Adrenal gland (tissue), 12 donors: ENCODE data around the gene IL9. TPM values are rescaled to one million over a fixed set of nuclear protein-coding genes. Genes with fewer than 3 reads are reported as not detected.

ENCODE experiments used
- DNase-seq, 7 donors: peaks; one replicate each; pipeline ENCODE4 v3.0.0-alpha.2; 2019 to 2020
- H3K27ac ChIP-seq, 5 donors: fragments of 200-600 bp; sonication (generic) in 4 of 5; 1 replicate in 3 of 5; 2 replicates in 2 of 5; pipeline versions ENCODE4 v1.5.1 to v1.8.0; 2016 to 2020; ENCODE audit warnings: mild to moderate bottlenecking in 1 of 5
- H3K27me3 ChIP-seq: fragments of 200-600 bp; 2 replicates; pipeline ENCODE4 v1.8.0; 2021
- H3K36me3 ChIP-seq, 2 donors: fragments of 200-600 bp; replicated peaks in 1 of 2; 1 replicate in 1 of 2; 2 replicates in 1 of 2; pipeline versions ENCODE4 v1.5.1 to v1.8.0; 2018 to 2022
- H3K4me1 ChIP-seq, 2 donors: fragments of 200-600 bp; replicated peaks in 1 of 2; 1 replicate in 1 of 2; 2 replicates in 1 of 2; pipeline versions ENCODE4 v1.5.1 to v1.8.0; 2018 to 2021
- H3K4me3 ChIP-seq, 4 donors: fragments of 200-600 bp; sonication (generic) in 3 of 4; one replicate each; pipeline ENCODE4 v1.5.1; 2016 to 2018
- H3K9me3 ChIP-seq, 3 donors: fragments of 200-600 bp; sonication (generic) in 1 of 3; replicated peaks in 1 of 3; 1 replicate in 2 of 3; 2 replicates in 1 of 3; pipeline versions ENCODE4 v1.5.1 to v1.8.0; 2016 to 2021
- CTCF ChIP-seq, 6 experiments: fragments of 450-650 bp in 4 of 6; fragments of 200-600 bp in 2 of 6; sonication (generic) in 1 of 6; IDR thresholded peaks; 1 replicate in 5 of 6; 2 replicates in 1 of 6; pipeline versions ENCODE4 v1.5.1 to v1.8.0; 2016 to 2021; ENCODE audit warnings: antibody characterized with exemption in 6 of 6, mild to moderate bottlenecking in 2 of 6, moderate library complexity in 1 of 6
- POLR2A ChIP-seq, 2 donors: fragments of 450-650 bp; IDR thresholded peaks; one replicate each; pipeline ENCODE4 v1.6.1; 2017; ENCODE audit warnings: antibody characterized with exemption in 2 of 2, mild to moderate bottlenecking in 2 of 2, moderate library complexity in 1 of 2
- WGBS, 4 donors: extraction: QIAGEN DNeasy Blood & Tissue Kit in 2 of 4; methylation state at CpG; one replicate each; pipeline versions ENCODE4 v1.1.5 to v1.1.7; 2013 to 2017; 5-methylcytosine and 5-hydroxymethylcytosine counted together
- intact Hi-C, 2 donors: fragments of 100-400 bp; cut with DNase I; formaldehyde crosslinking; loops; one replicate each; pipeline versions ENCODE4 v1.14.1 to v1.15.0; 2022 to 2023
- polyA plus RNA-seq, 3 donors: library from polyadenylated mRNA; stranded (reverse); fragments of 200-250 nt in 2 of 3; fragments of 350-450 nt in 1 of 3; fragmentation: Illumina TruSeq in 1 of 3; extraction: RNeasy Lipid Tissue Mini Kit (QIAGEN cat#74804) in 1 of 3; gene quantifications; one replicate each; pipeline ENCODE4 v1.2.3, GENCODE V29; 2013 to 2014
- total RNA-seq, 9 donors: library from RNA; depleted of rRNA in 4 of 9; stranded (reverse); fragments of >200 nt in 4 of 9; fragments of 120-200 nt in 1 of 9; fragmentation: NEBNext Ultra II Directional in 1 of 9; extraction: Animal tissue kit (Norgen Biotek cat#: 25700) in 1 of 9; gene quantifications; one replicate each; pipeline versions ENCODE4 v1.1.0 to v1.2.4, GENCODE V29; 2013 to 2023
- donor health status: healthy with polysubstance abuse.
- donor health status: Bipolar disorder and iron deficiency.
- donor health status: DM: yes; HTN: yes; CAD: no.
- donor health status: DM: no; HTN: no; CAD: no.
- donor health status: DM: no; HTN: no; CAD: no.
- donor health status: DM: yes; HTN: yes; CAD: no.

Gene IL9
- total and polyA plus RNA-seq, 12 donors, result not detected

DNA sequence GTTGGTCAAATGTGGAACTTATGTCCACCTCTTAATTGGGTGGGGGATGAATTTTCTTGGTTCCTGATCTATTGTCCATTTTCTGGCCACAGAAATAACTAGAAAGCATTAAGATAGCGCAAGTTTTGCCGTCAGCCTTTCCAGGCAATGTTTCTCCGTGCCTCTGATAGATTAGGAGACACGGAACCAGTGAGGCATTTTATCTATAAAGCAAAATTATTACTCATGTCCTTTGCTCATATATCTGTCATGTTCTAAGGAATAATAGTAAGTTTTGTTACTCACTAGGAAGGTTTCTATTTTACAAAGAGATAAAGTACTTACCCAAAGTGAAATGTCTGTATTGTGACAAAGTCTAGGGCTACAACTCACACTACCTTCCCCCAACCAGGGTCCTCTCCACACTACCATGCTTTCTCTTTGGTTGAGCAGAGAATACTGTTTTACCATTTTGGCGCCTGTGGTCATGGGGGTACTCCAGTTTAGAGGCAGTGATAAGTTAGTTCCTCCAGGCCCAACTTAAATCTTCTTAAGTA lies 19.9 kb upstream of the IL9 start:
- WGBS, 4 donors, result 76 to 78% (median 77%) methylated on average over 5 of the region's 5 CpGs
- peaks cover 9% of the 10 kb centered on the region for H3K27me3 ChIP-seq
- TF ChIP-seq POLR2A (IDR thresholded peaks at IDR 0.05) (no peak), CTCF (IDR thresholded peaks at IDR 0.05) (no peak)

DNA sequence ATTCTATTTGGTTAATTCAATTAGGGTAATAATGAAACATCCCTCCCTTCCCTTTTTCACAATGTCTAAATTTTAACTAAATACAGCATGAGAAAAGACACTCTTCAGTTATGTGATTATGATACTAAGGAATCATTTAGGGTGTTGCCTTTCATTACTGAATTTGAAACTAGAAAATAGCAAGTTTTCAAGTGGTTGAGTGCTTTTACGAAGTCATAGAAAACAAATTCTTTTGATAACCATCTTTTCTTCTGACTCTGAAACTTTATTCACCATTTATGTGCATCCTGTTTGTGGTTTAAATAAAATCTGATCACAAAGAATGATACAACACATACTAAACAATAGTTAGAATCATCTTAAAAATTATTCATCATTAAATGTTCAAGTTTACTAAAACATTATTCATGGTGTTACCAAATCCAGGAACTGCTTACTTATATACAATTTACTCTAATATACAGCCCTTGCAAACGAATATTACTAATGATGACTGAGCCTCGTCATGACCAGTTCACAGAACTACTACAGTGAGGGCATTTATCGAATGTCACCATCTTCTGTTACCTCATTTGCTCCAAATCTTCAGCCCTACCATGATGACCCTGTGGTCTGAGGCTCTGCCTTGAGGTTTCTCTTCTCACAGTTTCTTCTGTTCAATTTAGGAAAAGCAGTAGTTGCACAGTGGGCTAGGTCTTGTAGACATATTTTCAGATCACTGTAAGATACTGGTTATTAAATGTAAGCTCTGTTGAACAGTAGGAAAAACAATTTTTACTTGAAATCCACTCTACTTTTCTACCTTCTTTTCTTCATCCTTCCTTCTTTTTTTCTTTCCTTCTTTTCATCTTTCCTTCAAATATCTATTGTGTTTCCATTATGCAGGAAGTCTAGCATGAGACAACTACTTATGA lies 18.3 kb upstream of the IL9 start:
- no peaks in the 10 kb centered on the region for H3K9me3 ChIP-seq
- peaks cover 9% of the 10 kb centered on the region for H3K27me3 ChIP-seq
- H3K4me1 ChIP-seq, result no peaks in the 10 kb centered on the region
- DNase-seq, result no peak
- 67 to 79% (median 74%) methylated on average over 4 of the region's 4 CpGs for WGBS, 4 donors
- no peak overlapping the region for H3K27ac ChIP-seq
- intact Hi-C loops, result no loop called here
- H3K36me3 ChIP-seq, result no peaks in the 10 kb centered on the region
- no peak overlapping the region for H3K4me3 ChIP-seq
- TF ChIP-seq CTCF (IDR thresholded peaks at IDR 0.05) (no peak), POLR2A (IDR thresholded peaks at IDR 0.05) (no peak)

More for the DNA sequence above, 19.9 kb upstream of the IL9 start:
- DNase-seq, result no peak
- H3K4me3 ChIP-seq, result no peak overlapping the region
- no peaks in the 10 kb centered on the region for H3K36me3 ChIP-seq
- intact Hi-C loops, result no loop called here
- H3K27ac ChIP-seq, result no peak overlapping the region
- H3K4me1 ChIP-seq, result no peaks in the 10 kb centered on the region
- H3K9me3 ChIP-seq, result no peaks in the 10 kb centered on the region

- no peak overlapping the region for H3K27ac ChIP-seq
- no peaks in the 10 kb centered on the region for H3K9me3 ChIP-seq
- WGBS, 4 donors, result 33 to 70% (median 60%) methylated on average over 1 of the region's 1 CpG
- H3K4me3 ChIP-seq, result no peak overlapping the region
- H3K27me3 ChIP-seq, result peaks cover 5% of the 10 kb centered on the region
- DNase-seq, result no peak
- H3K4me1 ChIP-seq, result no peaks in the 10 kb centered on the region
- TF ChIP-seq CTCF (IDR thresholded peaks at IDR 0.05) (no peak), POLR2A (IDR thresholded peaks at IDR 0.05) (no peak)
- intact Hi-C loops, result no loop called here
- no peaks in the 10 kb centered on the region for H3K36me3 ChIP-seq
Observed at GRCh38 chr5:135905144-135905543, 9.5 kb upstream of the IL9 start.

- DNase-seq, result no peak
- intact Hi-C loops, result no loop called here
- 44 to 55% (median 49%) methylated on average over 3 of the region's 3 CpGs for WGBS, 4 donors
Observed at GRCh38 chr5:135901633-135902032, 6.0 kb upstream of the IL9 start.

More at GRCh38 chr5:135901633-135902032, 6.0 kb upstream of the IL9 start:
- Histone ChIP-seq H3K27ac (no peak overlapping the region), H3K36me3 (no peaks in the 10 kb centered on the region), H3K4me1 (no peaks in the 10 kb centered on the region), H3K9me3 (no peaks in the 10 kb centered on the region), H3K4me3 (no peak overlapping the region), H3K27me3 (peaks cover 5% of the 10 kb centered on the region)
- TF ChIP-seq POLR2A (IDR thresholded peaks at IDR 0.05), result no peak
- TF ChIP-seq CTCF (IDR thresholded peaks at IDR 0.05), result no peak
